ENCODE results near the gene PSORS1C2. TPM values are rescaled to one million over a fixed set of nuclear protein-coding genes. Genes with fewer than 3 reads are reported as not detected.

PSORS1C2 gene
- polyA plus RNA-seq, 1 of the 3 experiments (the other 2 are of a cell fraction) = not detected

- no peak for TF ChIP-seq NRF1 (IDR thresholded peaks at IDR 0.05; ENCODE audit: low read depth, low read length)
- no peak for TF ChIP-seq TCF12 (IDR thresholded peaks at IDR 0.05)
- TF ChIP-seq FOXJ3 (CRISPR knock-in tag; IDR thresholded peaks at IDR 0.05) = no peak
- no peak for TF ChIP-seq TEAD4 (IDR thresholded peaks at IDR 0.05; ENCODE audit: borderline replicate concordance, insufficient read depth)
- no peak for TF ChIP-seq POLR2AphosphoS5 (IDR thresholded peaks at IDR 0.05; ENCODE audit: low read depth, low read length)
- TF ChIP-seq GATA2 (CRISPR knock-in tag; IDR thresholded peaks at IDR 0.05) = no peak
- no peak for TF ChIP-seq RXRA (IDR thresholded peaks at IDR 0.05; ENCODE audit: borderline replicate concordance, low read depth)
- TF ChIP-seq GABPA (IDR thresholded peaks at IDR 0.05; ENCODE audit: low read depth) = no peak
- no peak for TF ChIP-seq JUND (IDR thresholded peaks at IDR 0.05)
- no peak for TF ChIP-seq ZBTB33 (IDR thresholded peaks at IDR 0.05; ENCODE audit: borderline replicate concordance, low read depth)
- no peak for TF ChIP-seq EZH2phosphoT487 (IDR thresholded peaks at IDR 0.05; ENCODE audit: borderline replicate concordance, low read depth)
- no peak overlapping the region for H3K27ac ChIP-seq (ENCODE audit: low read depth in 2 of 2, low read length in 1 of 2)
- H3K4me3 ChIP-seq (ENCODE audit: low read depth in 2 of 2, low read length in 1 of 2) = no peak overlapping the region
- peaks cover 9% of the 10 kb centered on the region for H3K79me2 ChIP-seq (ENCODE audit: insufficient read depth)
- no peaks in the 10 kb centered on the region for H4K20me1 ChIP-seq (ENCODE audit: insufficient read depth)
- DNase-seq = no peak
- H3K9me3 ChIP-seq = no peaks in the 10 kb centered on the region
- no peaks in the 10 kb centered on the region for H3K36me3 ChIP-seq (replicated peaks in 1 of 2; ENCODE audit: control insufficient read depth in 1 of 2, insufficient read depth in 2 of 2, low read length in 1 of 2)
- no peaks in the 10 kb centered on the region for H3K9me2 ChIP-seq
- H3F3A ChIP-seq (replicated peaks; ENCODE audit: insufficient read depth) = no peaks in the 10 kb centered on the region
- WGBS (ENCODE audit: low lambda C conversion rate) = 93% methylated on average over 19 of the region's 19 CpGs
- peaks cover 0 to 18% of the 10 kb centered on the region in 2 experiments; a peak in 1 of 4 replicates for H3K4me1 ChIP-seq (ENCODE audit: control insufficient read depth in 1 of 2, insufficient read depth in 2 of 2, low read depth in 1 of 2, low read length in 1 of 2)
- no peak overlapping the region for H3K4me2 ChIP-seq
- no peaks in the 10 kb centered on the region for H3K27me3 ChIP-seq (ENCODE audit: insufficient read depth)
- H3K9ac ChIP-seq = no peak overlapping the region
- no peak overlapping the region for H2AFZ ChIP-seq (ENCODE audit: low read depth)
- POLR2A ChIA-PET = no interaction called here
- CTCF ChIA-PET = interaction anchor here (2.5 kb wide), 1 partner anchor 206 kb away, joined by 7 read pairs; no protein-coding TSS in a partner anchor
Measured at GRCh38 chr6:31161216-31162126, 22.6 kb upstream of the PSORS1C2 start.

- Histone ChIP-seq H4K20me1 (ENCODE audit: insufficient read depth) (no peaks in the 10 kb centered on the region), H3K9ac (peak overlapping the region; percentile 68; the same call in 1 of the 2 replicates), H2AFZ (ENCODE audit: low read depth) (peak overlapping the region; percentile 88), H3K4me3 (ENCODE audit: low read depth in 2 of 2, low read length in 1 of 2) (peak overlapping the region; percentile 83 to 93), H3K36me3 (replicated peaks in 1 of 2; ENCODE audit: control insufficient read depth in 1 of 2, insufficient read depth in 2 of 2, low read length in 1 of 2) (peaks cover 0 to 2% of the 10 kb centered on the region in 2 experiments), H3K27ac (ENCODE audit: low read depth in 2 of 2, low read length in 1 of 2) (no peak overlapping the region), H3K9me3 (no peaks in the 10 kb centered on the region), H3K4me1 (ENCODE audit: control insufficient read depth in 1 of 2, insufficient read depth in 2 of 2, low read depth in 1 of 2, low read length in 1 of 2) (peaks cover 0 to 18% of the 10 kb centered on the region in 2 experiments; a peak in 1 of 4 replicates), H3K4me2 (peak overlapping the region; percentile 91), H3F3A (replicated peaks; ENCODE audit: insufficient read depth) (no peaks in the 10 kb centered on the region), H3K27me3 (ENCODE audit: insufficient read depth) (no peaks in the 10 kb centered on the region), H3K79me2 (ENCODE audit: insufficient read depth) (peaks cover 9% of the 10 kb centered on the region), H3K9me2 (no peaks in the 10 kb centered on the region)
- peak; percentile 51 for DNase-seq
- ChIA-PET CTCF (interaction anchor here (0.9 to 2.5 kb wide), 5 partner anchors 21 to 208 kb away, joined by 3 to 10 read pairs (median 5); partner anchors contain the start of gene PSORS1C2), POLR2A (no interaction called here)
- 15% methylated on average over 18 of the region's 35 CpGs for WGBS (ENCODE audit: low lambda C conversion rate)
- no peak for TF ChIP-seq JUND (IDR thresholded peaks at IDR 0.05)
- TF ChIP-seq FOXM1 (IDR thresholded peaks at IDR 0.05; ENCODE audit: low read depth) = no peak
- no peak for TF ChIP-seq CTCF (IDR thresholded peaks at IDR 0.05)
- TF ChIP-seq POLR2AphosphoS5 (IDR thresholded peaks at IDR 0.05; ENCODE audit: low read depth, low read length) = no peak
- TF ChIP-seq PBX3 (IDR thresholded peaks at IDR 0.05) = no peak
- no peak for TF ChIP-seq REST (IDR thresholded peaks at IDR 0.05; ENCODE audit: low read depth, low read length)
Measured at GRCh38 chr6:31158863-31159855, 20.3 kb upstream of the PSORS1C2 start.
